Measurements from ENCODE around the gene SNRPD3.

Gene SNRPD3

GRCh38 chr22:24518228-24518627 is 37.6 kb upstream of the SNRPD3 start:
- TF ChIP-seq EZH2 (IDR thresholded peaks at IDR 0.05; ENCODE audit: borderline replicate concordance, low read depth, low read length, severe bottlenecking) (no peak), CTCF (IDR thresholded peaks at IDR 0.05; ENCODE audit: borderline replicate concordance, extremely low read depth, low read length, poor library complexity, severe bottlenecking) (no peak)
- H3K36me3 ChIP-seq (ENCODE audit: insufficient read depth, low read length) = no peaks in the 10 kb centered on the region
- H3K27ac ChIP-seq (ENCODE audit: low read length) = no peak overlapping the region
- H4K20me1 ChIP-seq (ENCODE audit: insufficient read depth, low read length) = no peaks in the 10 kb centered on the region
- no peaks in the 10 kb centered on the region for H3K27me3 ChIP-seq (ENCODE audit: insufficient read depth, low read length, poor library complexity)
- H3K79me2 ChIP-seq (ENCODE audit: insufficient read depth, low read length) = no peaks in the 10 kb centered on the region
- H3K4me1 ChIP-seq (ENCODE audit: insufficient read depth, low read length) = peaks cover 19% of the 10 kb centered on the region
- H3K9me3 ChIP-seq (ENCODE audit: insufficient read depth, low read length, severe bottlenecking) = no peaks in the 10 kb centered on the region
- no peak overlapping the region for H3K4me2 ChIP-seq (ENCODE audit: insufficient read depth, low read length)
- ATAC-seq (ENCODE audit: insufficient read depth, low read depth) (no peak), DNase-seq (no peak)
- H2AFZ ChIP-seq (ENCODE audit: low read depth, low read length) = no peak overlapping the region
- H3K9ac ChIP-seq (ENCODE audit: low read depth, low read length) = no peak overlapping the region
- H3K4me3 ChIP-seq (ENCODE audit: low read depth in 1 of 2, low read length in 2 of 2) = no peak overlapping the region

- no peaks in the 10 kb centered on the region for H3K9me3 ChIP-seq (ENCODE audit: insufficient read depth, low read length, severe bottlenecking)
- H3K27me3 ChIP-seq (ENCODE audit: insufficient read depth, low read length, poor library complexity) = no peaks in the 10 kb centered on the region
- TF ChIP-seq EZH2 (IDR thresholded peaks at IDR 0.05; ENCODE audit: borderline replicate concordance, low read depth, low read length, severe bottlenecking) (no peak), CTCF (IDR thresholded peaks at IDR 0.05; ENCODE audit: borderline replicate concordance, extremely low read depth, low read length, poor library complexity, severe bottlenecking) (no peak)
- no peaks in the 10 kb centered on the region for H3K36me3 ChIP-seq (ENCODE audit: insufficient read depth, low read length)
- DNase-seq (no peak), ATAC-seq (ENCODE audit: insufficient read depth, low read depth) (no peak)
- no peaks in the 10 kb centered on the region for H4K20me1 ChIP-seq (ENCODE audit: insufficient read depth, low read length)
- no peak overlapping the region for H3K4me2 ChIP-seq (ENCODE audit: insufficient read depth, low read length)
- no peaks in the 10 kb centered on the region for H3K79me2 ChIP-seq (ENCODE audit: insufficient read depth, low read length)
- peaks cover 20% of the 10 kb centered on the region for H3K4me1 ChIP-seq (ENCODE audit: insufficient read depth, low read length)
- no peak overlapping the region for H3K9ac ChIP-seq (ENCODE audit: low read depth, low read length)
- H3K27ac ChIP-seq (ENCODE audit: low read length) = no peak overlapping the region
- no peak overlapping the region for H3K4me3 ChIP-seq (ENCODE audit: low read depth in 1 of 2, low read length in 2 of 2)
- H2AFZ ChIP-seq (ENCODE audit: low read depth, low read length) = no peak overlapping the region
Measured at GRCh38 chr22:24518771-24519485, 36.9 kb upstream of the SNRPD3 start.

DNA sequence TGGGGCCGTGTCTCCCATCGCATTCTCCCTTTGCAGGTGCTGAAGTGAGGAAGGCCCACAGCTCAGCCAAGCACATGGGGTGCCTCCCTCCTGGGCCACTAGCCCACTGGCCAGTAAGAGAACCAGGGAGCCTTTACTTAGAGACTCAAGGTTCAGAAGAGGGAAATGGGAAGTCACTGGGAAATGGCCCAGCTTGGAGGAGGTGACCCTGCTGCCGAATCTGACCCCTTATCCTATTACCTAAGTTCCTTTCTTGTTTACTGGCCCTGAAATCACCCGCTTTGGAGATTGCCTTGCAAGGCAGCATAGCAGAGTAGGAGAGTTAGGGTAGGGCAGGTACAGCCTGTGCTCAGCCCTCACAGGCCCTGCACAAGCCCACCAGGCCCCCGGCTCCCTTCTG is 36.3 kb upstream of the SNRPD3 start:
- Histone ChIP-seq H3K79me2 (ENCODE audit: insufficient read depth, low read length) (no peaks in the 10 kb centered on the region), H3K9me3 (ENCODE audit: insufficient read depth, low read length, severe bottlenecking) (no peaks in the 10 kb centered on the region), H3K27ac (ENCODE audit: low read length) (no peak overlapping the region), H4K20me1 (ENCODE audit: insufficient read depth, low read length) (no peaks in the 10 kb centered on the region), H3K4me2 (ENCODE audit: insufficient read depth, low read length) (no peak overlapping the region), H2AFZ (ENCODE audit: low read depth, low read length) (no peak overlapping the region), H3K4me3 (ENCODE audit: low read depth in 1 of 2, low read length in 2 of 2) (no peak overlapping the region), H3K27me3 (ENCODE audit: insufficient read depth, low read length, poor library complexity) (no peaks in the 10 kb centered on the region), H3K4me1 (ENCODE audit: insufficient read depth, low read length) (peaks cover 20% of the 10 kb centered on the region), H3K9ac (ENCODE audit: low read depth, low read length) (no peak overlapping the region), H3K36me3 (ENCODE audit: insufficient read depth, low read length) (no peaks in the 10 kb centered on the region)
- no peak for ATAC-seq (ENCODE audit: insufficient read depth, low read depth)
- DNase-seq = no peak
- no peak for TF ChIP-seq EZH2 (IDR thresholded peaks at IDR 0.05; ENCODE audit: borderline replicate concordance, low read depth, low read length, severe bottlenecking)
- no peak for TF ChIP-seq CTCF (IDR thresholded peaks at IDR 0.05; ENCODE audit: borderline replicate concordance, extremely low read depth, low read length, poor library complexity, severe bottlenecking)

All from DND-41 (cell line).